Keratinocyte (primary cell): Measurements from ENCODE around the gene CDH13.

Experiments
- CTCF ChIP-seq, 3 experiments: IDR thresholded peaks in 1 of 3; conservative IDR thresholded peaks in 1 of 3; optimal IDR thresholded peaks in 1 of 3; 2 replicates in 2 of 3; 3 replicates in 1 of 3; pipeline versions ENCODE3 to v1.5.1; 2011; ENCODE audit warnings: low read length in 3 of 3, mild to moderate bottlenecking in 3 of 3, moderate library complexity in 2 of 3, control low read depth in 1 of 3, inconsistent platforms in 1 of 3; ENCODE audit not compliant: insufficient read depth in 2 of 3; ENCODE audit errors: extremely low read depth in 1 of 3
- EZH2 ChIP-seq: IDR thresholded peaks from one replicate; pipeline ENCODE4 v1.6.1; 2012; ENCODE audit warnings: inconsistent platforms, mild to moderate bottlenecking, low read length, moderate library complexity

GRCh38 chr16:83802554-83803205 lies 1175.9 kb downstream of the CDH13 start:
- TF ChIP-seq CTCF (optimal IDR thresholded peaks at IDR 0.05 in 1 of 3, IDR thresholded peaks at IDR 0.05 in 1 of 3, conservative IDR thresholded peaks at IDR 0.05 in 1 of 3; ENCODE audit: extremely low read depth in 1 of 3, insufficient read depth in 2 of 3, low read length in 3 of 3) (no peak), EZH2 (no peak)
